Measurements from ENCODE around the gene CALD1. TPM values are rescaled to one million over a fixed set of nuclear protein-coding genes. Genes with fewer than 3 reads are reported as not detected.

CALD1 gene
- polyA plus RNA-seq, 1 donor from 2014 or later = 0.89 TPM

DNA sequence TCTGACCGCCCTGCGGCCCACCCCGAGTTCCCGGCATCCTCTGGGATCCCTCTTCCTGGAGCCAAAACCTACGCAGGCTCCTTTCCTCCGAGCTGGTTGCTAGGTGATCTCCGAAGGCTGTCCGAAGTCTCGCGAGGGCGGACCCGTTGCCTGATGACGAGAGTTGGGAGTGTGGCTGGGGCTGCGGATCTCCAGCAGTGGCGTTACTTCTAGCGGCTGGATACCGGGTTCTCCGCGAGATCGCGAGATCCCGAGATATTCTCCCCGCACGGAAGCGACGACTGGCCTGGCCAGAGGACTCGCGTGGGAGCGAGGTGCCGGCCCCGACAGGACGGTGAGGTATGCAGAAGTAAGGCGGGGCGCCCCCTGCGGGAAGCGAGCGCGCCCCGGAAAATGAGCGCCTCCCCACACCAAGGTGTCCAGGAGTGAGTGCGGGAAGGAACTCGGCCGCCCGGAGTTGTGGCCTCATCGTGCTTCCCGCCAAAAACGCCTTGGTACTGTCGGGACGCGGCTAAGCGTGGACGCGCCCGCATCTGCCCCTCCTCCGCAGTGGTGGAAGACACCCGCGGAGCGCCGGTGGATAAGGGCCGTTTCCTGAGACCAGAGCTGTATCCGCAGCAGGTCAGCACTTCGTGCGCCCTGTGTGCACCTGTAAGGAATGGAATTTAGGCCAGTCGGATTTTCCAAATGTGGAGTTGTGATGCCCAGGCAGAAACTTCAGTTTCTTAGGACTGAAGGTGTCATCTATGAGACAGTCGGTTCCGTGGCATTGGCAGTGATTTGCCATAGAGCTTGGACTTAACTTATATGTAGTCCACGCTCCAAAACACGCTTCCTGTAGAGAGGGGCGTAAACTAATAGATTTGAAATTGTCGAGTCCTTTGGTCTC, 207.2 kb downstream of the CALD1 start, which contains the start of gene AGBL3:
AGBL3 (plus strand) TSS at position 146 of the 889 bp plus-strand sequence. CDS start 1,426 bp downstream, outside the sequence.
- Mint-ChIP-seq H3K27me3 (no peaks in the 10 kb centered on the region), H3K27ac (peak within 1 kb of the TSS; percentile 83 to 99 (median 96)), H3K9me3 (no peaks in the 10 kb centered on the region), H3K4me1 (peaks cover 18 to 22% (median 20%) of the 10 kb centered on the region in 3 donors), H3K4me3 (peak within 1 kb of the TSS; percentile 95 to 99 (median 97)), H3K36me3 (peaks cover 1% of the 10 kb centered on the region)

DNA sequence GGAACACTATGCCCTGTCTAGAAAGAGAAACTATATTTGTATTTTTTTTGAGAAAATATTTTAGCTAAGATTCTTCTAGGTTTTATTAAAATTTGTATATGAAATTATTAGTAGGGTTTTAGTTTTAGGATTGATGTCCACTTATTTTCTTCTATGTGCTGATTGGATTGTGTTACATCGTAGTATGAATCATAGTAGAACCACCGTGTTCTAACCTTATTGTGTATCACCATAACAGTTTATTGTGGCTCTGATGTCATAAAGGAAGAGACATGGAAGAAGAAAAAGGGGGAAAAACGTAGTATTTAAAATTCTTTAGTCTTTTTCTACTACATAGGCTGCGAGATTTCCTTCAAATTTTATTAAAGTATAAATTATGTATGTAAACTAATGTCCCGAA, 208.7 kb downstream of the CALD1 start:
- Mint-ChIP-seq H3K9me3 (no peaks in the 10 kb centered on the region), H3K27me3 (no peaks in the 10 kb centered on the region), H3K36me3 (peaks cover 1% of the 10 kb centered on the region), H3K4me1 (peaks cover 27 to 30% (median 28%) of the 10 kb centered on the region in 3 donors), H3K4me3 (no peak overlapping the region), H3K27ac (no peak overlapping the region)

DNA sequence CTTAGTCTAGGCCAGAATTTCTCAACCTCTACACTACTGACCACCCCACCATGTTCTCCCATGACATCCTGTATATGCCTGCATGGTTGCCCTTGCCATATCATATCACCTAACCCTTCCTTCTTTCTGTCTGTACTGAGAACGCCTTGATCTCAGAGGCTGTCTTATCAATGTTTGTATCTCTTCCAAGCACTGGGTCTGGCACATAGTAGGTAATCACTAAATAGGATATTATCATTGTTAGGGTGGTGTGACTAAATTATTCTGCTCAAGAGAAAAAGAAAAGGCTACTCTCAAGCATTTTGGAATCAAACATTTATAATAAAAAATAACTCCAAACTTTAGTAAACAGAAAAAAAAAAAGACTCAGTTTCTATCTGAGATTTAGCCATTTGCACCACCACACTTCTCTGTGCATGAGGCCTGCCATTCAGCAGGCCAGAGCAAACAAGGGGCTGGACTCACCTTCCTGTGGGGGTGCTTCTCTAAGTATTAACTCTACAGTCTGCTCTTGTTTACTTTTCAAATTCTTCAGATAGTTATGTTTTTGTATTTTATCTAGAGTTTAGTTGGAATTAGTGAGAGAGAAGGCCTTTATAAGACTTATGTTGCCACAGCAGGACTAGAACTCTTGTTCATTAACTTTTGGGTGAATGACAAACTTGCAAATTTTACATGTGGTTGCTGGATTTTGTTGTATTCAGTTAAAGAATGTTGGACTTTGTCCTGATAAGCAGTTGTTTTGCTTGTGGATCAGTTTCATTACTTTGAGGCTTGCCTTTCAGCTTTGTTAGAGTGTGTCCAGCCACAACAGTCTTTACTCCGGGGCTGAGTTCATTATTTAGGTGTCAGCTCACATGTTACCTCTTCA, 212.3 kb downstream of the CALD1 start:
- Mint-ChIP-seq H3K4me3 (no peak overlapping the region), H3K27ac (peak overlapping the region in 1 of 3 donors; percentile 1), H3K27me3 (no peaks in the 10 kb centered on the region), H3K4me1 (peaks cover 18 to 27% (median 20%) of the 10 kb centered on the region in 3 donors), H3K9me3 (no peaks in the 10 kb centered on the region), H3K36me3 (peaks cover 4% of the 10 kb centered on the region)

DNA sequence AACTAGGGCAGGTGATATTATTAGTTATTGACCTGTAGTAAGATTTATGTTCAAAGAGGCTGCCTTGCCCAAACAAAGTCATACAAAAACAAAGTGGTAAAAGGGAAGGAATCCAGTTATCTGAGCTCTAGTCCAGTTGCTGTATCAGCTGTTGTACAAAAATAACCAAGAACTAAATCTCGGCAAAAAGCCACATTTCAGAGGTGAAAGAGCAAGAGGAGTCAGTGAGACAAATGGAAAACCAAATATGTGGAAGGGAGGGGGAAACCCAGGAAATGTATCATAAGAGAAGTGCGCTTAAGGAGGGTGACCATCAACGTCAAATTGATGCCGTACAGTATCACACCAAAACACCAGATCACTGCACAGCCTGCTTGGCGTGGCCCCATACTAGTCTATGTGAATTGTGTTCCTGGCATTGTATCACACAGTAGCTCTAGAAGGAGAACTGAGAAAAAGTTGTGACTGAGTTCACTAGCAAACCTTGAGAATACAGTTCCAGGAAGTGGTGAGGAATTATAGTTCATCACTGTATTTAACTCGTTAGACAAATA, 213.3 kb downstream of the CALD1 start:
- peak overlapping the region in 2 of 3 donors; percentile 12 to 87 for H3K27ac Mint-ChIP-seq
- H3K27me3 Mint-ChIP-seq = no peaks in the 10 kb centered on the region
- peaks cover 14 to 25% (median 17%) of the 10 kb centered on the region in 3 donors for H3K4me1 Mint-ChIP-seq
- no peaks in the 10 kb centered on the region for H3K9me3 Mint-ChIP-seq
- peaks cover 4% of the 10 kb centered on the region for H3K36me3 Mint-ChIP-seq
- peak overlapping the region in 2 of 4 donors; percentile 5 to 18 for H3K4me3 Mint-ChIP-seq

DNA sequence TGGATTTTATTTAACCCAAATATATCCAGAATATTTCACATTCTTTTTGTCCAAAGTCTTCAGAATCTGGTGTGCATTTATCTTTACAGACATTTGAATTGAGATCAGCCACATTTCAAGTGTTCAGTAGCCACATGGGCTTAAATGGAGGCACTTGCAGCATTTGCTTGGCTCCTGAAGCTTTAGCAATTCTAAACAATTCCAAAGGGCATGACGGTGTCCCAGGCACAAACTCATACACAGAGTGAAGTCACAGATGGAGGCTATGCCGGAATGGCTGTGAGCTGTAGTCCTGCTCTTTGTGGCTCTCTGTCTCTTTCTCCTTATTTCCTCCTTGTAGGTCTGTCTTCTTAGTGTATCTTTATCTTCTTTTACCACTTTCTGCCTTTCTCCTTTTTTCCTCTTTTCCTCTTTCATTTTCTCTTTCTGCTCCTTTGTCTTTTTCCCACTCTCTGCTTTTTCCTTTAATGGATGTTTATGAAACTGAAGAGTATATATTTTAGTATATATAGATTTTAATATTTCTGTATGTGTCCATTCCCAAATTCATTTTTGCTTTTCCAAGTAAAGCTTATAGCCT, 214.5 kb downstream of the CALD1 start:
- Mint-ChIP-seq H3K4me1 (peaks cover 14 to 22% (median 15%) of the 10 kb centered on the region in 3 donors), H3K36me3 (peaks cover 7% of the 10 kb centered on the region), H3K27me3 (no peaks in the 10 kb centered on the region), H3K27ac (peak overlapping the region in 2 of 3 donors; percentile 7 to 11), H3K4me3 (no peak overlapping the region), H3K9me3 (peaks cover 0 to 2% (median 0%) of the 10 kb centered on the region in 3 donors)

DNA sequence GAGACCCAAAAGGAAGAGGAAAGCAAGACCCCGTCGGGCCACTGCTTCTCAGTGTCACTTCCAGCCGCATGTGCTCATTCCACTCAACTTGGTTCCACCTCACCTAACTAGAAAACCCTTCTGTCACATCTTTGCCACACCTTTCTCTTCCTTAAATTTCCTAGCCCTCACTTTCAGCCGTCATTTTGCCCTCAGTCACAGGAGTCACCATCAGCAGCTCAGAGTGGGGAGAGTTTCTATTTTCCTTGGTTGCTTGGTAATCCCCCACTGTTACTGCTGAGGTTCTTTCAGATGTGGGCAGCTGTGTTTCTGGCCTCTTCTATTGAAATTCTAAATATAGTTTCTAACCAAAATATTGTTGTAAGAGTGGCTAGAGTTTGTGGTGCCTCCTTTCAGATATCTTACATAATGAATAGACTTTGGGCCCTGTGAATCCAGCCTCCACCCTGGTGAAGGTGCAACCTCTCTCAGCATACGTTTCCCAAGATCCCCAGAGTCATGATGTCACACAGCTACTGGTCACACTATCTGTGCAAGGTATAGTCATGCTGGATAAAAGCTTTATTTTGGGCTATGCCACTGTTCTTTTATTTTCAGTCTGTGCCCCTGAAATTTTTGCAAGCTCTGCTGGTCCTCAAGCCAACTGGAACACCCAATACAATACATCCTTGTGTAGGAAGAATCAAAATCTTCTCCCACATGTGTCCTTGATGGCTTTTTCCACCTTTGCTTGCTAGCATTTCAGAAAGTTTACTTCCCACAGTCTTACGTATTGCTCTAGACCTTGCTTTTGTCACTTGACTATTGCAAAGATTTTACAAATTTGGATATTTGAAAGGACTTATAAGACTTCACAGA, 216.0 kb downstream of the CALD1 start:
- Mint-ChIP-seq H3K9me3 (peaks cover 0 to 2% (median 0%) of the 10 kb centered on the region in 3 donors), H3K4me3 (peak overlapping the region in 1 of 4 donors; percentile 5), H3K4me1 (peaks cover 8 to 16% (median 12%) of the 10 kb centered on the region in 3 donors), H3K27me3 (no peaks in the 10 kb centered on the region), H3K27ac (peak overlapping the region in 1 of 3 donors; percentile 96), H3K36me3 (peaks cover 7% of the 10 kb centered on the region)

DNA sequence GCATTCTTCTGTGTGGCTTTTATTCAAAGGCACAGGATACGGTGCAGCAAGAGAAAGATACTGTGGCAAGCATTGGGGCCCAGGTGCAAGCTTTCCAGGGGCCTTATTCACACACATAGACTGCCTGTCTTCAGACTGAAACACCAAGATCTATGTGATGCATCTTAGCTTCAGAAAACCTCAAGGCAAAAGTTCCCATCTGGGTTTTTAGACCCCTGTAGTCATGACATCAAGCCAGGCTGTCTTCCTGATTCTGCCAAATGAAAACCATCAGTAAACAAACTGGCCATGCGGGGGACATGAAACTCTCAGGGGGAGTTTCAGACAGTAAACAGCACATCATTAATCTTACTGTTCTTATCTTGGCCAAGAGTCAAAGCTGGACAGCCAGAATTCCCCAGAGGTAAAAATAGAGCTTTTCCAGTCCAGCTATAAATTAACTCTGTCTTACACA, 216.7 kb downstream of the CALD1 start:
- Mint-ChIP-seq H3K36me3 (peaks cover 9% of the 10 kb centered on the region), H3K4me1 (peaks cover 8 to 16% (median 12%) of the 10 kb centered on the region in 3 donors), H3K4me3 (no peak overlapping the region), H3K9me3 (peaks cover 0 to 2% (median 0%) of the 10 kb centered on the region in 3 donors), H3K27ac (peak overlapping the region in 1 of 3 donors; percentile 16), H3K27me3 (no peaks in the 10 kb centered on the region)

DNA sequence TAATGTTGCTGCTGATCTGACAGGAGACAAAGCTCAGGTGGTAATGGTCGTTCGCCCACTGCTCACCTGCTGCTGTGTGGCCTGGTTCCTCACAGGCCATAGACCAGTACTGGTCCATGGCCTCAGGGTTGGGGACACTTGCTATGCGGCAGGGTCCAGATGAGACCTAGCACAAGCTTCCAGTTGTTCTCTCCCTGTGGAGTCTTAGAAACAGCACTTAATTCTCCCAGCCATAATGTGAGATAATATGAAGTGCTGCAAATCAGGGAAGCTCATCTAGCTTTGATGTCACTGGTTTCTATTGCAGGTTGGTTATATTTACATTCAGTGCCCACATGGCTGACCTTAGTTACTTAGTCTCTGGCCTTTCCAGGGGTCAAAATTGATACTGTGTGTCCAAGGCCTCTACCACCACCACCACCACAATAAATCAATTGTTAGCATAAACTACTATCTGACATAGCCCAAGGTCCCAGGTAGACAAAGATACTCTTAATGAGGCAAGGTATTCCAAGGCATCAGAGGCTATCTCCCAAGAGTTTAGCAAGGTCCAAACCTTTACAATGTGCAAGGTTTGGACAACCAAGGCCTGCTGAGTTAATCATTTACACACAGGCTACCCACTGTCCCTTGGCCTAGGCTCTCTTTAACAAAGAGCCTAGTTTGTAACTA, 217.9 kb downstream of the CALD1 start:
- Mint-ChIP-seq H3K4me1 (peaks cover 6 to 11% (median 7%) of the 10 kb centered on the region in 3 donors), H3K27ac (no peak overlapping the region), H3K27me3 (no peaks in the 10 kb centered on the region), H3K36me3 (peaks cover 7% of the 10 kb centered on the region), H3K9me3 (peaks cover 0 to 2% (median 2%) of the 10 kb centered on the region in 3 donors), H3K4me3 (no peak overlapping the region)

DNA sequence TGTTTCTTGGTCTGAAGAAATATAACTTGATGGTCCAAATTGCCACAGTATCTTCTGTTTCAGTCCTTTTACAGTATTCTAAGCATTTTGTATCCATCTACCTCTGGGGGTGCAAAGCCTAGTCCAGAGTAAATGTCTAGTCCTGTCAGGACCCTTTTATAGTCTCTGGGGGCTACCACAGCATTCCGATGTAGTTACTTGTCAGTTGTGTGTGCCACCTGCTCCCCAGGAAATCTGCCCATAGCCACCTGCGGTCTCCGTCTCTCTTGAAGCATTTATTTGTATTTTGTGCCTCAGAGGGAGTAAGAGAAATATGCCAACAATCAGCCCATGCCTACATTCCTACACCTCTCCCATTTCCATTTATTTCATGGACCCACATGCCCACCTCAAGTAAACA, 219.7 kb downstream of the CALD1 start:
- H3K4me3 Mint-ChIP-seq = no peak overlapping the region
- peaks cover 0 to 2% (median 2%) of the 10 kb centered on the region in 3 donors for H3K9me3 Mint-ChIP-seq
- H3K4me1 Mint-ChIP-seq = peaks cover 0 to 4% (median 2%) of the 10 kb centered on the region in 3 donors
- H3K36me3 Mint-ChIP-seq = peaks cover 7% of the 10 kb centered on the region
- H3K27me3 Mint-ChIP-seq = no peaks in the 10 kb centered on the region
- H3K27ac Mint-ChIP-seq = peak overlapping the region in 1 of 3 donors; percentile 28

DNA sequence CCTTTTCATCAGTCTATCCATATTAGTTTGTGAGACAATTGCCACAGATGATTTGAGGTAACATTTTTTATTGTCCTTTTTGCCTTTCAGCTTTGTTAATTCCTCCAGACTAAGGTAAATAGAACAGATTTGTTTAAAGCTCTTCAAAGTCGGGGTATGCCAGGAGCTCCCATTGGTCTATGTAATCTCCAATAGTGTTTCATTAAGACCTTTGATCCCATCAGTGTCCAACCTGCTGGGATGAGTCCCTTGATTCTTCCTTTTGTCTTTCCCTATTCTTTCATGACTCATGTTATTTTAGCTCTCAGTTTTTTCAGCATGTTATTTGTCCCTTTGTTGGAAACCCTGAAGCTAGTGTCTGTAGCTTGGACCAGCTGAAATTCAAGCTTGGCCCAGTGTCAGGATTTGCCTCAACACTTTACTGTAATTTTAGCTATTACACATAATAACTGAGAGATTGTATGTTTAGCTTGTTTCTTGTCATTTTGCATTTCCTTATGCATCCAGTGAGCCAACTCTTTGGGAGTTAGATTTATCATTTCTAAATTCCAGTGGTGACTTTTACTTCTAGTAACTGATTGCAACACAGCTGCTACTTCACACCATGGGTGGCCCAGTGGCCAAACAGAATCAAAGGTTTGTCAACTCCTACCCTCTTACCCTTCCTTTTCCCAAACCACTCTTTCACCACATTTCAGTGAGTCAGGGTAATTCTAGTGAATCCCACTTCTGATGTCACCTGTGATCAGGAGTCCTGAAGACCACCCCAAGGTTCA, 222.1 kb downstream of the CALD1 start:
- peaks cover 5% of the 10 kb centered on the region for H3K36me3 Mint-ChIP-seq
- H3K4me1 Mint-ChIP-seq = no peaks in the 10 kb centered on the region
- no peak overlapping the region for H3K4me3 Mint-ChIP-seq
- H3K27me3 Mint-ChIP-seq = no peaks in the 10 kb centered on the region
- no peak overlapping the region for H3K27ac Mint-ChIP-seq
- H3K9me3 Mint-ChIP-seq = peaks cover 0 to 2% (median 2%) of the 10 kb centered on the region in 3 donors

DNA sequence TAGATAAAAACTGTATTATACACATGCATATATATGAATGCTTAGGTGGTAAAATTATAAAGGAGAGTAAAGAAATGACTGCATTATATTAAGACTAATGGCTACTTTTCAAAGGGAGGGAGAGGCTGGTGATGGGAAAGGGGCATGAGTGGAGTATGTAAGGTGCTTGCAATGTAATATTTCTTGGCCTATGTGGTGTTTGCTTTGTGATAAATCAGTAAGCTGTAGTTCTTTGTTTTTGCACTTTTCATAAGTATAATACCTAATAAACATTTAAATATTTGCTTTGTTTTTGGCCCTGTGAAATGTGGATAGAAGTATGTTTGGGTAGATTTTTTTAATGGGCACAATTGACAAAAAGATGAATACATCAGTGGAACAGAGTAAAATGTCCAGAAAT, 232.8 kb downstream of the CALD1 start:
- Mint-ChIP-seq H3K4me1 (no peaks in the 10 kb centered on the region), H3K4me3 (no peak overlapping the region), H3K36me3 (peaks cover 2% of the 10 kb centered on the region), H3K27ac (no peak overlapping the region), H3K9me3 (peaks cover 0 to 3% (median 3%) of the 10 kb centered on the region in 3 donors), H3K27me3 (peaks cover 1% of the 10 kb centered on the region)
